H1 (cell line): ENCODE data around the gene IFITM10. TPM values are rescaled to one million over a fixed set of nuclear protein-coding genes. Genes with fewer than 3 reads are reported as not detected.

Experiments
- CTCF ChIA-PET: fragments of 300-600 bp; sonication (Branson Sonifier 250); formaldehyde crosslinking; loops from one replicate; lab custom pipeline; 2021; ENCODE audit not compliant: partially characterized antibody; lab: Charles Lee
- POLR2A ChIA-PET: fragments of 300-600 bp; sonication (Branson Sonifier 250); formaldehyde crosslinking; loops from one replicate; lab custom pipeline; 2021; ENCODE audit warnings: inconsistent platforms; ENCODE audit not compliant: partially characterized antibody; lab: Charles Lee
- DNase-seq, 2 experiments: peaks; one replicate each; pipeline versions ENCODE4 v3.0.0 to v3.0.0-alpha.2; 2010 to 2022; ENCODE audit warnings: low spot score in 2 of 2, low read depth in 1 of 2, mixed read lengths in 1 of 2
- FAIRE-seq: peaks from 2 replicates; lab custom pipeline; 2011; peaks lifted over from hg19 to GRCh38; lab: Jason Lieb, UNC
- H2AFZ ChIP-seq: 2 replicates; pipeline ENCODE4 v1.8.1; 2012; ENCODE audit warnings: low read length, inconsistent platforms
- H2AK5ac ChIP-seq: 2 replicates; pipeline ENCODE4 v1.6.1; 2013; ENCODE audit warnings: low read depth, low read length
- H2BK120ac ChIP-seq: replicated peaks from 2 replicates; pipeline ENCODE3; 2013; ENCODE audit warnings: low read depth, low read length, inconsistent platforms
- H2BK12ac ChIP-seq: 2 replicates; pipeline ENCODE4 v1.6.1; 2013; ENCODE audit warnings: low read depth, low read length
- H2BK15ac ChIP-seq: 2 replicates; pipeline ENCODE4 v1.6.1; 2013; ENCODE audit warnings: low read length
- H2BK20ac ChIP-seq: 2 replicates; pipeline ENCODE4 v1.6.1; 2013; ENCODE audit warnings: low read length
- H2BK5ac ChIP-seq: 2 replicates; pipeline ENCODE4 v1.6.1; 2013; ENCODE audit warnings: low read depth, low read length
- H3K14ac ChIP-seq: 2 replicates; pipeline ENCODE4 v1.6.1; 2013; ENCODE audit warnings: inconsistent platforms; ENCODE audit not compliant: insufficient read length
- H3K18ac ChIP-seq: 2 replicates; pipeline ENCODE4 v1.6.1; 2013; ENCODE audit warnings: low read length; ENCODE audit errors: extremely low read depth
- H3K23ac ChIP-seq: 2 replicates; pipeline ENCODE4 v1.6.1; 2013; ENCODE audit warnings: inconsistent platforms; ENCODE audit not compliant: insufficient read length
- H3K23me2 ChIP-seq: 2 replicates; pipeline ENCODE4 v1.6.1; 2013; ENCODE audit warnings: low read depth, low read length
- H3K27ac ChIP-seq: 2 replicates; pipeline ENCODE4 v1.6.1; 2011; ENCODE audit warnings: low read depth, low read length, inconsistent platforms
- H3K27me3 ChIP-seq, 4 experiments: replicated peaks in 1 of 4; 1 replicate in 1 of 4; 2 replicates in 3 of 4; pipeline versions ENCODE4 v1.6.1 to v1.8.1; 2011 to 2013; ENCODE audit warnings: low read length in 3 of 4, mild to moderate bottlenecking in 3 of 4, inconsistent platforms in 2 of 4, mixed read lengths in 2 of 4, moderate library complexity in 1 of 4; ENCODE audit not compliant: control insufficient read depth in 3 of 4, insufficient read depth in 3 of 4; ENCODE audit errors: extremely low read depth in 1 of 4
- H3K36me3 ChIP-seq, 4 experiments: 2 replicates each; pipeline versions ENCODE4 v1.6.1 to v1.8.1; 2011 to 2013; ENCODE audit warnings: mild to moderate bottlenecking in 4 of 4, low read length in 3 of 4, moderate library complexity in 2 of 4, control low read depth in 1 of 4, inconsistent platforms in 1 of 4; ENCODE audit not compliant: insufficient read depth in 4 of 4, control insufficient read depth in 2 of 4
- H3K4ac ChIP-seq: replicated peaks from 2 replicates; pipeline ENCODE3; 2013; ENCODE audit warnings: low read length, low read depth, mixed read lengths, inconsistent platforms; ENCODE audit not compliant: insufficient read length
- H3K4me1 ChIP-seq, 4 experiments: replicated peaks in 1 of 4; 1 replicate in 1 of 4; 2 replicates in 3 of 4; pipeline versions ENCODE4 v1.6.1 to v1.8.1; 2011 to 2013; ENCODE audit warnings: low read length in 3 of 4, inconsistent platforms in 2 of 4, mixed read lengths in 1 of 4; ENCODE audit not compliant: insufficient read depth in 4 of 4, control insufficient read depth in 3 of 4
- H3K4me2 ChIP-seq, 2 experiments: 2 replicates each; pipeline versions ENCODE4 v1.6.1 to v1.8.1; 2011 to 2013; ENCODE audit warnings: low read depth in 2 of 2, low read length in 2 of 2, control low read depth in 1 of 2, inconsistent platforms in 1 of 2, mild to moderate bottlenecking in 1 of 2; ENCODE audit not compliant: insufficient read depth in 1 of 2
- H3K4me3 ChIP-seq, 4 experiments: fragments of 200-600, 300-600 bp in 1 of 4; sonication (generic), shearing (Covaris generic), sonication (Bioruptor Twin) in 1 of 4; 2 replicates each; pipeline versions ENCODE4 v1.5.1 to v1.8.1; 2011 to 2016; ENCODE audit warnings: low read length in 4 of 4, low read depth in 3 of 4, control low read depth in 2 of 4, inconsistent platforms in 2 of 4, mild to moderate bottlenecking in 2 of 4, mixed read lengths in 1 of 4, moderate library complexity in 1 of 4; ENCODE audit not compliant: insufficient read depth in 2 of 4; ENCODE audit errors: extremely low read depth in 1 of 4
- H3K56ac ChIP-seq: replicated peaks from 2 replicates; pipeline ENCODE3; 2013; ENCODE audit warnings: low read depth, mild to moderate bottlenecking, mixed read lengths, low read length, inconsistent platforms; ENCODE audit not compliant: insufficient read length
- H3K79me1 ChIP-seq: 2 replicates; pipeline ENCODE4 v1.6.1; 2013; ENCODE audit warnings: low read depth, low read length, control low read depth
- H3K79me2 ChIP-seq, 2 experiments: 2 replicates each; pipeline versions ENCODE4 v1.6.1 to v1.8.1; 2012 to 2013; ENCODE audit warnings: low read length in 2 of 2, mild to moderate bottlenecking in 2 of 2, inconsistent platforms in 1 of 2; ENCODE audit not compliant: insufficient read depth in 2 of 2, control insufficient read depth in 1 of 2
- H3K9ac ChIP-seq, 4 experiments: replicated peaks in 1 of 4; 1 replicate in 1 of 4; 2 replicates in 3 of 4; pipeline versions ENCODE4 v1.6.1 to v1.8.1; 2011 to 2013; ENCODE audit warnings: low read depth in 3 of 4, low read length in 3 of 4, control low read depth in 2 of 4, mild to moderate bottlenecking in 2 of 4, moderate library complexity in 2 of 4, inconsistent platforms in 1 of 4; ENCODE audit errors: extremely low read depth in 1 of 4
- H3K9me3 ChIP-seq, 2 experiments: 2 replicates each; pipeline versions ENCODE4 v1.6.1 to v1.8.1; 2012 to 2013; ENCODE audit warnings: mild to moderate bottlenecking in 2 of 2, moderate library complexity in 2 of 2, control low read depth in 1 of 2, inconsistent platforms in 1 of 2, low read depth in 1 of 2, low read length in 1 of 2, mixed read lengths in 1 of 2; ENCODE audit not compliant: insufficient read depth in 2 of 2
- H4K20me1 ChIP-seq, 2 experiments: replicated peaks in 1 of 2; 2 replicates each; pipeline versions ENCODE3 to v1.8.1; 2011 to 2013; ENCODE audit warnings: inconsistent platforms in 2 of 2, low read length in 2 of 2, mild to moderate bottlenecking in 1 of 2; ENCODE audit not compliant: insufficient read depth in 2 of 2, control insufficient read depth in 1 of 2
- H4K5ac ChIP-seq: 2 replicates; pipeline ENCODE4 v1.6.1; 2013; ENCODE audit warnings: low read length, low read depth, mixed read lengths, inconsistent platforms; ENCODE audit not compliant: insufficient read length
- H4K8ac ChIP-seq: 2 replicates; pipeline ENCODE4 v1.8.0; 2013; ENCODE audit warnings: mild to moderate bottlenecking, moderate library complexity, low read length, inconsistent platforms; ENCODE audit not compliant: insufficient read depth; ENCODE audit errors: extremely low read depth
- H4K91ac ChIP-seq: replicated peaks from 2 replicates; pipeline ENCODE3; 2013; ENCODE audit warnings: low read length, mixed read lengths, inconsistent platforms; ENCODE audit not compliant: insufficient read length
- SAP30 ChIP-seq: fragments of 300-600 bp; sonication (generic); IDR thresholded peaks from 2 replicates; pipeline ENCODE4 v1.7.1; 2012; ENCODE audit warnings: low read length, moderate library complexity, mild to moderate bottlenecking, inconsistent platforms; ENCODE audit not compliant: insufficient read depth, insufficient replicate concordance
- SP1 ChIP-seq: IDR thresholded peaks from 2 replicates; pipeline ENCODE4 v1.6.1; 2011; ENCODE audit warnings: low read depth, low read length
- WGBS, 2 experiments: shearing (Covaris generic) in 1 of 2; methylation state at CpG; one replicate each; pipeline versions ENCODE4 v1.1.6 to v1.1.7; 2013 to 2015; ENCODE audit warnings: low lambda C conversion rate in 2 of 2, mixed read lengths in 2 of 2, inconsistent platforms in 1 of 2, low coverage in 1 of 2, missing lambda C conversion rate in 1 of 2; ENCODE audit not compliant: insufficient replicate concordance in 2 of 2, insufficient coverage in 1 of 2, insufficient read length in 1 of 2; ENCODE audit errors: extremely low coverage in 1 of 2, missing lambda C conversion rate in 1 of 2; 5-methylcytosine and 5-hydroxymethylcytosine counted together
- polyA plus RNA-seq, 7 experiments: library from polyadenylated mRNA; depleted of rRNA in 3 of 7; stranded (reverse) in 5 of 7; unstranded in 2 of 7; fragments of >200 nt in 5 of 7; fragments of 200-250 nt in 2 of 7; gene quantifications; 1 replicate in 5 of 7; 2 replicates in 1 of 7; 4 replicates in 1 of 7; pipeline versions ENCODE4 v1.2.1 to v1.2.3, GENCODE V29; 2011 to 2013; ENCODE audit warnings: missing spikeins in 2 of 7, mixed read lengths in 2 of 7
- total RNA-seq: library from RNA; stranded (reverse); fragmentation: NEBNext Ultra II Directional; extraction: Animal tissue kit (Norgen Biotek cat#: 25700); gene quantifications from 2 replicates; pipeline ENCODE4 v1.2.1, GENCODE V29; 2021

IFITM10 gene
- total and polyA plus RNA-seq, 2 of the 8 experiments (the other 6 are each of a cell fraction or from before 2014, with no cell fraction given): 0.08 to 0.22 TPM

DNA sequence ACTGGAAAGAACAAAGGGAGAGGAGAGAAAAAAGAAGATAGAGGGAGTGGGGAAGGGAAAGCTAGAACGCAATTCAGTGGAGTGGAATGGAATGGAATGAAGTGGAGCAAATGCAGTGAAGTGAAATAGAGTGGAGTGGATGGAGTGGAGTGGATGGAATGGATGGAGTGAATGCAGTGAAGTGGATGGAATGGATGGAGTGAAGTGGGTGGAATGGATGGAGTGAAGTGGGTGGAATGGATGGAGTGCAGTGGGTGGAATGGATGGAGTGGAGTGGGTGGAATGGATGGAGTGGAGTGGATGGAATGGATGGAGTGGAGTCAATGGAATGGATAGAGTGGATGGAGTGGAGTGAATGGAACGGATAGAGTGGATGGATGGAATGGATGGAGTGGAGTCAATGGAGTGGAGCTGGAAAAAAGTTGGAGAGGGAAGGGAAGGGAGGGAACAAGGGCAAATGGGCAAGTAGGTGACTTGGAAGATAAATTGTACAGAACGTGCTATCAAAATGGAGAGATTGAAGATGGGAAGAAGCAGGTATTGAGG, 13.9 kb downstream of the IFITM10 start:
- Histone ChIP-seq H4K91ac (no peak overlapping the region), H3K79me1 (no peaks in the 10 kb centered on the region), H3K23me2 (peaks cover 8% of the 10 kb centered on the region), H3K14ac (no peak overlapping the region), H2AFZ (no peak overlapping the region), H3K4ac (no peak overlapping the region), H2AK5ac (peak overlapping the region; percentile 53; the same call in 1 of the 2 replicates), H4K20me1 (peaks cover 2 to 3% of the 10 kb centered on the region in 2 experiments), H2BK120ac (no peak overlapping the region), H4K5ac (no peak overlapping the region), H3K27me3 (peaks cover 0 to 4% (median 2%) of the 10 kb centered on the region in 4 experiments; a peak in 4 of 7 replicates), H3K56ac (no peak overlapping the region), H3K18ac (no peak overlapping the region), H2BK15ac (no peak overlapping the region), H3K9ac (no peak overlapping the region), H3K4me3 (no peak overlapping the region), H4K8ac (no peak overlapping the region), H3K4me2 (no peak overlapping the region), H3K36me3 (peaks cover 0 to 2% (median 0%) of the 10 kb centered on the region in 4 experiments; a peak in 1 of 8 replicates), H3K4me1 (no peaks in the 10 kb centered on the region; a peak in 1 of 7 replicates), H2BK20ac (no peak overlapping the region), H3K9me3 (peaks cover 0 to 2% of the 10 kb centered on the region in 2 experiments; a peak in 1 of 4 replicates), H3K79me2 (peaks cover 0 to 2% of the 10 kb centered on the region in 2 experiments; a peak in 1 of 4 replicates), H2BK12ac (no peak overlapping the region), H3K27ac (no peak overlapping the region), H3K23ac (no peak overlapping the region), H2BK5ac (no peak overlapping the region)
- ChIA-PET CTCF (interaction anchor here (0.5 to 2.4 kb wide), 10 partner anchors 8 to 584 kb away, joined by 3 to 8 read pairs (median 4); no protein-coding TSS in a partner anchor), POLR2A (interaction anchor here (1.2 kb wide), 1 partner anchor 11 kb away, joined by 4 read pairs; no protein-coding TSS in a partner anchor)
- WGBS, 2 experiments: 70% methylated on average over 3 of the region's 3 CpGs; no CpG with 5 or more reads in 1 of the 2 experiments
- TF ChIP-seq SP1 (peak; percentile 71), SAP30 (no peak)
- FAIRE-seq (no peak), DNase-seq (no peak)
